HG03342 (cell line): ENCODE measurements around the gene LYPD8.
A peak's percentile ranks its signal among the peaks of the same experiment; 100 is the strongest.
"Not testable (repeated sequence)": the region's sequence is repeated elsewhere in the genome, so short reads cannot be mapped to it uniquely, and the experiment has no call there.

Experiments used
- ATAC-seq: cut with Tn5 transposase; IDR thresholded peaks from one replicate; pipeline ENCODE4 v1.9.1; 2021; ENCODE audit warnings: mild to moderate bottlenecking, moderate library complexity; ENCODE audit not compliant: unreplicated experiment

LYPD8 gene, protein sequence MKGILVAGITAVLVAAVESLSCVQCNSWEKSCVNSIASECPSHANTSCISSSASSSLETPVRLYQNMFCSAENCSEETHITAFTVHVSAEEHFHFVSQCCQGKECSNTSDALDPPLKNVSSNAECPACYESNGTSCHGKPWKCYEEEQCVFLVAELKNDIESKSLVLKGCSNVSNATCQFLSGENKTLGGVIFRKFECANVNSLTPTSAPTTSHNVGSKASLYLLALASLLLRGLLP

DNA sequence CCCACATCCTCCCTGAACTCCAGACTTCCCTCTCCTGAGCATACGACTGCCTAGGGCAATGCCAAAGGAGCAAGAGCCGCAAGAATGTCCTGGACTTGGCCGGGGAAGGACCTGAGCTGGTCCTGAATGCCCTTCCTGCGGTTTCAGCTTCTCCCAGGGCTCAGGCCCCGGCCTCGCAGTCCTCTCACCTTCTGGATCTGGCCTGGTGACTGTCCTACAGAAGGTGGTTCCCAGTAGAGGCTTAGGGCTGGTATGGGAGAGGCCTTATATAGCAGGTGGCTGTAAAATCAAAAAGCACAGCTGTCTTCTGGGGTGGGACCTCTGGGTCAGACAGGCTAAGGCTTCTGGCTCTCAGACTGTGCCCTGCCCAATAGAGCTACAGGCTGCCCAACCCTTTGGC, at the start of gene LYPD8:
Gene LYPD8, minus strand, starts transcription at position 243 of the 400 bp plus-strand sequence. CDS start 4,678 bp downstream, outside the sequence.
- ATAC-seq = no peak

DNA sequence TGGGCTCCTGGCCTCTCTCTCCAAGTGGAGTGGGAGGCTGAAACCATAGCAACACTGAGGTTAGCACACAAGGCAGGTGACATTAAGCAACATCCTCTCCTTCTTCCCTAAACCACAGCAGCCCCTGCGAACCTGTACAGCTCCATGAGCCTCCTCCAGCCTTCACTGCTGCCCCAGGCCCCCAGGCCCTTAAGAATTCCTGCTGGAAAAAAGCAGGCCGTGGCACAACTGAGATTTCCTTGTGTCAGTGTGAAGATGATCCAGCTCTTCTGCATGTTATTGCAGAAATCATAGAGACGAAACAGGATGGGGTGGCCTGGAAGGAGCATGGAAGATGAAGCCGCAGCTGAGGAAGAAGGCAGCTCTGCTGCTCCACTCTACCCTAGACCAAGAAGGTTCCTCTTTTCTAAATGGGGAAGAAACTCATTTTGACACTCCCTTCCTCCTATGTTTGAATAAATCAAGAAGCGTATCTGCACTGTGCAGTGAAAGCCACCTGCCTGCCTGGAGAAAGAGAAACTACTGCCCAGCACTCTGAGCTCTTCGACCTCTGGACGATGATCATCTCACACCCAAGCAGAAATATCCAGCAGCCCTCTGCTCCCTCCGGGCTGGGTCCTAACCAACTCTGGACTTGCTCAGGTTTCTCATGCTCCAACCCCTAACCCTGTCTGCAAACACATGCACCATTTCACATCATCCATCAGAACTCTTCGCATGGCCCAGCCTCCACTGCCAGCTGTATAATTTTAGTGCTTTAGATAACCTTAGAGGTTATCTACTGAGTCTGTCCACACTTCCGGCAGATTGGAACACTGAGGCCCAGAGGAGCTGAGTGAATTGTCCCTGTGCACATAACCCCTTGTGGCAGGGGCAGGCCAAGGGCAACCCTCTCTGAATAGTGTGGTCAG, 49.5 kb upstream of the LYPD8 start:
- peak; percentile 91 for ATAC-seq

DNA sequence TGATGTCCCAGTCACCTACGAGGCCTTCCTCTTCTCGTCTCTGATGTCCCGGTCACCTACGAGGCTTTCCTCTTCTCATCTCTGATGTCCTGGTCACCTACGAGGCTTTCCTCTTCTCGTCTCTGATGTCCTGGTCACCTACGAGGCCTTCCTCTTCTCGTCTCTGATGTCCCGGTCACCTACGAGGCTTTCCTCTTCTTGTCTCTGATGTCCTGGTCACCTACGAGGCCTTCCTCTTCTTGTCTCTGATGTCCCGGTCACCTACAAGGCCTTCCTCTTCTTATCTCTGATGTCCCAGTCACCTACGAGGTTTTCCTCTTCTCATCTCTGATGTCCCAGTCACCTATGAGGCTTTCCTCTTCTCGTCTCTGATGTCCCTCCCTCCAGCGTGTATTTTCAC, 47.9 kb upstream of the LYPD8 start:
- not testable (repeated sequence) for ATAC-seq

DNA sequence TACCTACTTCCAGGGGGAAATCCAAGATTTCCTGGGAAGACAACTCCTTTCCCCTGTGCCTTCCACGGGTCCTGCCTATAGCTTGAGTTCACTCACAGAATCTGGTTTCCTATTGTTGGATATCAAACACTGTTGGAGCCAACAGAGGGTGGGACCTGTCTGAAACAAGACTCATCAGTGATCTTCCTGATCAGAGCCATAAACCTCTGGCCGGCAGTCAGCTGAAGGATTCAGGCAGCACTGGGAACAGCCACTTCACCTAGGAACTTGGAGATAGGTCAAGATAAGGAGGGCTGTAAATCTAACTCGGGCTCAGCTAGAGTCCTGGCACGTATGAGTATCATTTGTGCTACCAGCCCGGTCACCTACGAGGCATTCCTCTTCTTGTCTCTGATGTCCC, 46.9 kb upstream of the LYPD8 start:
- no peak for ATAC-seq

DNA sequence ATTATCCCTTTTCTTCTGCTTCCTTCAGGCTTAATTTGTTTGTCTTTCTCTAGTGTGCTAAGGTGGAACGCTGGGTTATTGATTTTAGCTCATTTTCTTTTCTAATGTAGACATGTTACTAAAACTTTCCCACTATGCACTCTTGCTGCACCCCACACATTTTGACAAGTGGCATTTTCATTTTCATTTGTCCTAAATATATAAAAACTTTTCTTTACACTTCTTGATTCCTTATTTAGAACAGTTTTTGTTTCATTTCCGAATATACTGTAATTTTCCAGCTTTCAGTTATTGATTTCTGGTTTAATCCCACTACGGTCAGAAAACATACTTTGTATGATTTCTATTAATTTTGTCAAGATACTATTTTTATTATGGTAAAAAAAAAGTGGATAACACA, 44.9 kb upstream of the LYPD8 start:
- no peak for ATAC-seq

DNA sequence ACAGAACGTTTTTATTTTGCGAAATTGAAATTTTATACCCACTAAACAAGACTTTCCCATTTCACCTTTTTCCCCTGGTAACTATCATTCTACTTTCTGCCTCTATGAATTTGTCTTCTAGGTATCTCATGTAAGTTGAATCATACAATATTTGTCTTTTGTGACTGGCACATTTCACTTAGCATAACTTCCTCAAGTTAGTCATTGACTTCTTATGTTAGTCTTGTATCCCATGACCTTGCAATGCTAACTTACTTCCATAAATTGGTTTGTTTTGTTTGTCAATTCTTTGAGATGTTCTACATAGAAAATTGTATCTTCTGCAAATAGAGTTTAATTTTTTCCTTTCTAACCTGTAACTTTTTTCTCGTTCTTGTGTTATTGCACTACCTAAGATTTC, 43.2 kb upstream of the LYPD8 start:
- ATAC-seq = no peak

DNA sequence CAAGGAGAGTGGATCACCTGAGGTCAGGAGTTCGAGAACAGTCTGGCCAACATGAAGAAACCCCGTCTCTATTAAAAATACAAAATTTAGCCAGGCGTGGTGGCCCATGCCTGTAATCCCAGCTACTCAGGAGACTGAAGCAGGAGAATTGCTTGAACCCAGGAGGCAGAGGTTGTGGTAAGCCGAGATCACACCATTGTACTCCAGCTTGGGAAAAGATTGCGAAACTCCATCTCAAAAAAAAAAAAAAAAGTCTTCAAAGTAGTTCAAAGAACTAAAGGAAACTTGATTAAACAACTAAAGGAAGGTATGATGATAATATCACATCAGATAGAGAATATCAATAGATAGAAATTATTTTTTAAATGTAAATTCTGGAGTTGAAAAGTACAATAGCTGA, 39.1 kb upstream of the LYPD8 start:
- not testable (repeated sequence) for ATAC-seq

DNA sequence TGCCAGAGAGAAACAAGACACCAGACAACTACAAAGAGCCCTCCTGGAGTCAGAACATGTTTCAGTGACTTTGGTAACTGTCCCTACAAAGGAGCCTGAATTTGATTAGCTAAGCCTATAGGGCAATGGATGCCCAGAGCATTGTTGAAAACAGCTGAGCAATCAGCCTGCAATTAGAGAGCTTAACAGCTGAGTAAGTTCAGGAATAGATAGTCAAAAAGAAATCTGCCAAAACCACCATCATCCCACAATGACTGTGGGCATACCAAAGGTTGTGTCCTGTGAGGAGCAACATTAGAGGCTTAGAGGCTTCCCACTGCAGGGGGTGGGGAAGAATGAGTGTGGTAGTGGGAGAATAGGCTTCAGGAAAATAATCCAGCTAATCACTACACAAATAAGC, 38.0 kb upstream of the LYPD8 start:
- ATAC-seq = peak; percentile 81

DNA sequence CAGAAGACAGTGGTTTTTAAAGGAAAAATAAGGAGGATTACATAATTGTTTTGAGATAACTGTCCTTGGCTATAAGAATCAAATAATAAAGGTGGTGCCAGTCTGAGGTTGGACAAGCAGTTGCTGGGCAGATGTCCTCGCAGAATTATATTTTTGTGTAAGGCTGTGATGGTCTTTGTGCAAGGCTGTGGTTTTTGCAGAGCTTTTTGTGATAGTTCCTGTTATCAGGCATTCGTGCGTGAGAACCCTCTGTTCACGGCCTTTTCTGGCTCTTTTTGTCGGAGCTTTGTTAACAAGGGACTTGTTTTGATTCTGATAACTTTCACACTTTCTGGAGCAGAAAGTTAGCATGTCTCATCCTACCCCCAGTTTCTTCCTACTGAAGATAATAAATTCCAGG, 36.8 kb upstream of the LYPD8 start:
- peak; percentile 49 for ATAC-seq

DNA sequence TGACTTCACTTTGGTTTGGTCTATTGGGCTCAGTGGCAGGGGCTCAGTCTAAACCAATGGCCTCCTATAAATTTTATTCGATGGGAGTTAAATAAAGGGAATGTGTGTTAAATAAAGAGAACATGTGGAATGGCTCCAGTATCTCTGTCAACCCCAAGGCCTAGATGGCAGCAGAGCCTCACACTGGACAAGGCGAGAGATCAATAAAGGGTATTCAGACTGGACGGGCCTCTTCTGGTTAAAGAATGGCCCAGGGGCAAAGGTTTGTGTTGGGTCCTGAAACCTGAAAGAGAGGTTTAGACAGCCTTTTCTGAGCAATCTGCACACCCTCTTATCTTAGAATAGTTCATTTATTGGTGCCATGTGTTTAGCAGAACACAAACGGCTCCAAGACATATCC, 35.5 kb upstream of the LYPD8 start:
- ATAC-seq = no peak

DNA sequence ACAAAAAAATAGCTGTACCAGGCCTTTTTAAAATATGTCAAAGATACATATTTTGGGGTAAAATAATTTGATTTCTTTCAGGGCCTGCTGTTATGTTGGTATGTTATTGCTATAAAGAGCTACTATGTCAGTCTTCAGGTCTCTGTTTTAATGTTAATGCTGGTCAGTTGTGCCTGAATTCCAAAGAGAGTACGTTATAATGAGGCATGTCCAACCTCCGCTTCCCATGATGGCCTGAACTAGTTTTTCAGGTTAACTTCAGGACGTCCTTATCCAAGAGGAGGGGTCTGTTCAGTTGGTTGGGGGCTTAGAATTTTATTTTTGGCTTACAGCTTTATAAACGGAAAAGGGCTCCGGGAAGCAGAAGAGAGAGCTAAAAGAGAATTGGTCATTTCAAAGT, 34.9 kb upstream of the LYPD8 start:
- ATAC-seq = no peak

DNA sequence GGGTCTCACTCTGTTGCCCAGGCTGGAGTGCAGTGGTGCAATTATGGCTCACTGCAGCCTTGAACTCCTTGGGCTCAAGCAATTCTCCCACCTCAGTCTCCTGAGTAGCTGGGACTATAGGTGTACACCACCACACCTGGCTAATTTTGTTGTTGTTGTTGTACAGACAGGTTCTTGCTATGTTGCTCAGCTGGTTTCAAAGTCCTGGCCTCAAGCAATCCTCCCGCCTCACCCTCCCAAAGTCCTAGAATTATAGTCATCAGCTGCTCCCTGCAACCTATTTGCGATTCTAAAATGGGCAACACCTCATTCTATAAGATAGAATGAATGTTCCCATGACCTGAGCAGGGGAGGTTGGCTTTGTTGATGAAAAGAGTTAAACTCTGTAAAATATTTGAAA, 33.8 kb upstream of the LYPD8 start:
- not testable (repeated sequence) for ATAC-seq

DNA sequence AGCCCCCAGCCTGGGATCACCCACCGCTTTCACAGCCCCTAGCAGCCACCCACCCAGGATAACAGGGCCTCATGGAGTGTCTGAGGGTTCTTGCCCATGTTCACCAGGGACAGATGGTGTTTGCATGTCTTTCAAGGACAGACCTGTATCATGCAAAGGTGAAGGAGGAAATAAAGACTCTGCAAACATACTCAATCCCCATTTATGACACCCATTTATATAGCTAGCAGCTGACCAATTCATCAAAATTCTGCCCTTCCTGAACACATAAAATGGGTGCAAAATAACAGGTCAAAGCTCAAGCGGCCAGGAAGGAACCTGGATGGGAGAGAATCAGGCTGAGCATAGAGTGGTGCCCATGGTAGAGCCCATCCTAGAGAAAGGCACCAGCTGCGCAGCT, 32.8 kb upstream of the LYPD8 start:
- ATAC-seq = no peak

DNA sequence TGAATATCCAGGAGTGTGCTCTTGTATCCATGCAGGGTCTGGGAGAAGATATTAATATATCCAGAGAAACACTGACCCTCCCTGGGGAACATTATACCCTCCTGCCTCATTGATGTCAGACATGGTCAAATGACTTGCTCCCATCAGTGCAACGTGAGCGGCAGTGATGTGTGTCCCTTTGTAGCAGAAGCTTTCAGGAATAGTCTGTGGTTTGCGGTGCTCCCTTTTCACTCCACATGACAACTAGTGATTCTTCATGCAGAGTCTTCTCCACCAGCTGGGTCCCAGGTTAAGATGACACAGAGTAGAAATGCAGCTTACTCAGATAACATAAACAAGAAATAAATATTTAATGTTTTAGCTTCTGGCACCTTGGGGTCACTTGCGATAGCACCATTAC, 31.9 kb upstream of the LYPD8 start:
- no peak for ATAC-seq

DNA sequence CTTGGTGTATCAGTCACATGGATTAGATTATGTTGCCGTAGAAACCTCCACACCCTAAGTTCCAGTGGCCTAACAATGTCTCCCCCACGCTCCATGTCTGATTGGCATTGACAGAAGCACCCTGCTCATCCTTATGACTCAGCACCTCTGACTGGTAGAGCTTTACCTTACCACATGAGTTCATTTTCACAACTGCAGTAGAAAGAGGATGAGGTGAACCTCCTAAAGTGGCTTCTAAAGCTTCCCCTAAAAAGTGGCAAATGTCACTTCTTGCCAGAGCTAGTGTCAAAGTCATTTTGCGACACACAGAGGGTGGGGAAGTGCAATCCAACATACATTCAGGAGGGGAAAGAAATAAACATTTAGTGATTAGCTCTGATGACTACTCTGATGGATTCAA, 30.6 kb upstream of the LYPD8 start:
- peak; percentile 63 for ATAC-seq

DNA sequence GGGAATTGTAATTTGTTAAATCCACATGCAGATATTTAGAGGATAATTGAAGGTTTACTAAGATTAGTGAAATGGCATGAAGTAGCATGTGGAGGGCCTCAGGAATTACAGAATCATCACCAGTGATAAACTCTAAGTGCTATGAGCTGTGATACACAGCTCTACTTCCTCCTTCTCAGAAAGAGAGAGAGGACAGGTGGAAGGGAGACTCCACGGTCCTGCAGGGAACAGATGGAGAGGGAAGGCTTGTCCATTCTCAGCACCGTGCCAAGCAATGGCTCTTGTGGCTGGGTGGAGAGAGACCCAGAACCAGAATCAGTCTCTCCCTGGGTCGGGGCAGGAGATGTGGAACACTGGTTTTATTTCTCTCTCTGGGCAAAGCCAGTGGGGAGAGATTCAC, 27.8 kb upstream of the LYPD8 start:
- no peak for ATAC-seq

DNA sequence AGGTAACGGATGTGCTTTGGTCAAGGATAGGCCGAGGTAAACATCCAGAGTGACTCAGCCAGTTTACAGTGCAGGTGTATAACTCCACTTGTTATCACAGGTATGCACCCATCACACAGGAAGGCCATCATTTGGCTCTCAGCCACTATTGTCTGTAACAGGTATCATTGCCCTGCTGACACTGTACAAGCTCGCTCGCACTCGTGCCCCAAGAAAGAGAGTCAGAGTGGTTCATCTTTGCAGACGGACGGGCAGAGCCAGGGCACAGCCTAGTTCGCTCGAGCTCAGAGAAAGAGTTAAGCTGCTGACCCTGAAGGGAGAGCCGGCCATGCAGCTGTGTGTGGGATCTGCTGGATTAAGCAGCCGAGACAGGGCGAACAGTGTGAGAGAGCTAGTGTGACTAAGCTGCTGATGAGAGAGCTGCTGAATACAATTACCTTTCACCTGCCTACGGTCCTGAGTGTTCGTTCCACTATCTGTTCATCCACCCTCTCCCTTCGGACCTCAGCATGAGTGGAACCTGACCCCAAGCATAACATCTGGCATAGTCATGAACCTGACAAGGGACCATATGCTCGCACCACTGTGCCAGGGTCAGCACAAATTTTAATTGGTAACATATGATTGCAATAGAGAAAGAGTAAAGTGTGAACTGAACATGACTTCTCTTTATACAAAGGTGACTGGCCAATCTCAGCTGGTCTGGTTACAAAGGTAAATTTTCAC, 27.0 kb upstream of the LYPD8 start:
- ATAC-seq = no peak

DNA sequence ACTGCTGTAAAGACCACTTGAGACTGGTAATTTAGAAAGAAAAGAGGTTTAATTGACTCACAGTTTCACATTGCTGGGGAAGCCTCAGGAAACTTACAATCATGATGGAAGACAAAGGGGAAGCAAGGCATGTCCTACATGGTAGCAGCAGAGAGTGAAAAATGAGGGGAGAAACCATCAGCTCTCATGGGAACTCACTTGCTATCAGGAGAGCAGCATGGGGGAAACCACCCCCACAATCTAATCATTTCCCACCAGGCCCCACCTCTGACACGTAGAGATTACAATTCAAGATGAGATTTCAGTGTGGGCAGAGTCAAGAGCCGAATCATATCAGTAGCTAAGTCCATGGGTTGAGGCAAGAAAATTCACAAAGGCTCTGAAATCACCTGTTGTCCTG, 23.8 kb upstream of the LYPD8 start:
- no peak for ATAC-seq

DNA sequence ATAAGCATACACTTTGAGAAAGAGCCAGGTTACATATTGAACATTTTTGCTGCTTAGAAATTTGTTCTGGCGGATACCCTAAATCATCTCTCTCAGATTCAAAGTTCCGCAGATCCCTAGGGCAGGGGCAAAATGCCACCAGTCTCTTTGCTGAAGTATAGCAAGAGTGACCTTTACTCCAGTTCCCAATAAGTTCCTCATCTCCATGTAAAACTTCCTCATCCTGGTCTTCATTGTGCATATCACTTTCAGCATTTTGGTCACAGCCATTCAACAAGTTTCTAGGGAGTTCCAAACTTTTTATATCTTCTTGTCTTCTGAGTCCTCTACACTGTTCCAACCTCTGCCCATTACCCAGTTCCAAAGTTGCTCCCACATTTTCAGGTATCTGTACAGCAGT, 23.3 kb upstream of the LYPD8 start:
- ATAC-seq = no peak

DNA sequence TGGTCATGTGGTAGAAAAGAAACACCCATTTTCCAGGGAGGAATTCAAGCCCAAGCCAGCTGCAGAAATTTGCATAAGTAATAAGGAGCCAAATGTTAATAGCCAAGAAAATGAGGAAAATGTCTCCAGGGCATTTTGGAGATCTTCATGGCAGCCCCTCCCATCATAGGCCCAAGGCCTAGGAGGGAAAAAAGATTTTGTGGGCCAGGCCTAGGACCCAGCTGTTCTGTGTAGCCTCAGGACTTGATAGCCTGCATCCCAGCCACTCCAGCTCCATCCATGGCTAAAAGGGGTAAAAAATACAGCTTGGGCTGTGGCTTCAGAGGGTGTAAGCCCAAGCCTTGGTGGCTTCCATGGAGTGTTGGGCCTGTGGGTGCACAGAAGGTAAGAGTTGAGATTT, 21.4 kb upstream of the LYPD8 start:
- no peak for ATAC-seq

DNA sequence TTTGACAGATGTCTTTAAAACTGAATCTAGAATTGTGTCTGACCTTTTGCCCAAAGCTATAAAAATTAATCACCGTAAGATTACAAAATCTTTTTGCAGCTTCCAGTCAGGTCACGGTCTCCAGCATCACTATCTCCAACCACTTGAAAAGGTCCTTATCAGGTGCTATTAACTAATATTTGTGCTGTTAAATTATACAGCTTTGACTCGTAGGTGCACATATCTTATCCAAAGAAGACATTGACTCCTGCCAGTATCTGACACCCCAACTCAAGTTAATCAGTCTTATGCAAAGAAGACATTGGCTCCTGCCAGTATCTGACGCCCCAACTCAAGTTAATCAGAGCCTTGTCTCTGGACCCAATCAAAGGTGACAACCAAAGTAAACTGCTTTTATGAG, 19.9 kb upstream of the LYPD8 start:
- ATAC-seq = no peak

DNA sequence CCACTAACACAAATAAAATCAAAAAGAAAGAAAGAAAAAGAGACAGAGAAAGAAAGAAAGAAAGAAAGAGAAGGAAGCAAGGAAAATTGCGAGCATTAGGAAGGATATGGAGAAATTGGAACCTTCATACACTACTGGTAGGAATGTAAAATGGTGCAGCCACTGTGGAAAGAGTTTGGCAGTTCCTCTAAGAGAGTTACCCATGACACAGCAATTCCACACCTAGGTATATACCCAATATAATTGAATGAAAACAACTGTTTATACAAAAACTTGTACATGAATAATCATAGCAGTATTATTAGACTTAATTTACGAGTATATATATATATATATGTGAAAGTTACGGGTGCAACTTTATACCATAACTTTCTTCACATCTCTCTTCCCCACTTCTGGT, 4.1 kb upstream of the LYPD8 start:
- ATAC-seq = no peak
